HEK293 (cell line): Measurements from ENCODE around the gene TTLL1.

Experiments used
- BCL11A ChIP-seq: fragments of 450-650 bp; formaldehyde crosslinking; IDR thresholded peaks from 2 replicates; pipeline ENCODE4 v1.5.1; 2016; ENCODE audit warnings: low read depth, missing biosample characterization, missing genetic modification characterization
- EGR2 ChIP-seq: fragments of 450-650 bp; formaldehyde crosslinking; IDR thresholded peaks from 2 replicates; pipeline ENCODE4 v1.5.1; 2016; ENCODE audit warnings: low read depth, missing biosample characterization, missing genetic modification characterization
- ZNF366 ChIP-seq: fragments of 450-650 bp; formaldehyde crosslinking; conservative IDR thresholded peaks from 2 replicates; pipeline ENCODE4 v1.5.1; 2016; ENCODE audit warnings: missing biosample characterization, missing genetic modification characterization
- ZNF585B ChIP-seq: fragments of 450-650 bp; formaldehyde crosslinking; IDR thresholded peaks from 2 replicates; pipeline ENCODE4 v1.5.1; 2016; ENCODE audit warnings: missing biosample characterization, missing genetic modification characterization
- ZSCAN4 ChIP-seq: fragments of 450-650 bp; formaldehyde crosslinking; IDR thresholded peaks from 2 replicates; pipeline ENCODE4 v1.5.1; 2017; ENCODE audit warnings: missing biosample characterization, missing genetic modification characterization

GRCh38 chr22:43099095-43099494 lies 9.9 kb upstream of the TTLL1 start:
- no peak for TF ChIP-seq ZSCAN4 (tag by site-specific recombination)
- no peak for TF ChIP-seq ZNF585B (tag by site-specific recombination)
- no peak for TF ChIP-seq ZNF366 (tag by site-specific recombination)
- no peak for TF ChIP-seq BCL11A
- TF ChIP-seq EGR2 = no peak
